GM18861 (cell line): Measurements from ENCODE around the gene ARFIP2.

Source experiments
- ATAC-seq: cut with Tn5 transposase; IDR thresholded peaks from one replicate; pipeline ENCODE4 v1.9.1; 2021; ENCODE audit not compliant: unreplicated experiment

Gene ARFIP2

GRCh38 chr11:6448574-6448973 is 32.6 kb downstream of the ARFIP2 start:
- ATAC-seq: no peak

- peak; percentile 72 for ATAC-seq
These were observed 37.7 kb downstream of the ARFIP2 start for GRCh38 chr11:6443269-6444003.

GRCh38 chr11:6442441-6442840 is 38.7 kb downstream of the ARFIP2 start:
- ATAC-seq: no peak

- no peak for ATAC-seq
These were observed 40.2 kb downstream of the ARFIP2 start, which contains the start of gene HPX for GRCh38 chr11:6440906-6441358. TSS of gene HPX (minus strand) at chr11:6440987. CDS start at chr11:6440963, 24 bp downstream.

GRCh38 chr11:6438979-6439571 is 42.1 kb downstream of the ARFIP2 start:
- ATAC-seq: no peak

- no peak for ATAC-seq
These were observed 43.1 kb downstream of the ARFIP2 start for GRCh38 chr11:6437993-6438392.

GRCh38 chr11:6437423-6437822 is 43.7 kb downstream of the ARFIP2 start:
- no peak for ATAC-seq

GRCh38 chr11:6433998-6434660 is 47.0 kb downstream of the ARFIP2 start:
- no peak for ATAC-seq

GRCh38 chr11:6431861-6432260 is 49.3 kb downstream of the ARFIP2 start:
- no peak for ATAC-seq

- ATAC-seq: no peak
These were observed 53.6 kb downstream of the ARFIP2 start for GRCh38 chr11:6427516-6427915.
